ENCODE measurements around the gene METRN. TPM values are rescaled to one million over a fixed set of nuclear protein-coding genes. Genes with fewer than 3 reads are reported as not detected.

METRN gene
- total RNA-seq, 1 donor = 33.3 TPM

DNA sequence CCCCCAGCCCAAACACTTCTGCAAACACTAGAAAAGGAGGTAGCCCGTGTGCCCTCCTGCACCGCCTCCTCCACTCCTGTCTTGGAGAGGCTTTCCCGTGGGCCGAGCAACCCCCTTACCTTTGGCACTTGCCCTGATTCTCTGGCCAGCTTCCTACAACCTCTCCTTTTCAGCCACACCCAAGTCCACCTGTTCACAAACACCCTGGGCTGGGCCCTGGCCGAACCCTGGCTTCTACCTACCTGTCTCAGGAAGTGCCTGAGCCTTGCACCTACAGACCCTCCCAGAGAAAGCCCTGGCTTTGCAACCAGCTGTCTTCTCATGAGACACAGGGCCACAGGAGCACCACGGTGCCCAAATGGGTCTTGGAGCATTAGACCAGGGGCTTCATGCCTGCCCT lies 4.0 kb downstream of the METRN start:
- Histone ChIP-seq H3K4me1 (ENCODE audit: insufficient read depth, low read length) (peaks cover 23% of the 10 kb centered on the region), H3K27me3 (ENCODE audit: insufficient read depth, low read length) (no peaks in the 10 kb centered on the region), H3K4me2 (ENCODE audit: insufficient read depth, low read length) (no peak overlapping the region), H4K20me1 (ENCODE audit: insufficient read depth, low read length) (peaks cover 12% of the 10 kb centered on the region), H2AFZ (ENCODE audit: low read length) (no peak overlapping the region), H3K4me3 (ENCODE audit: insufficient read depth, low read length) (no peak overlapping the region), H3K79me2 (ENCODE audit: insufficient read depth, low read length) (peaks cover 6% of the 10 kb centered on the region), H3K36me3 (ENCODE audit: insufficient read depth, low read length) (no peaks in the 10 kb centered on the region), H3K27ac (ENCODE audit: low read depth, low read length) (no peak overlapping the region), H3K9me3 (ENCODE audit: low read depth, low read length) (no peaks in the 10 kb centered on the region)
- no peak for DNase-seq (ENCODE audit: insufficient read length, low spot score, missing footprints)
- TF ChIP-seq, protein P1, sequence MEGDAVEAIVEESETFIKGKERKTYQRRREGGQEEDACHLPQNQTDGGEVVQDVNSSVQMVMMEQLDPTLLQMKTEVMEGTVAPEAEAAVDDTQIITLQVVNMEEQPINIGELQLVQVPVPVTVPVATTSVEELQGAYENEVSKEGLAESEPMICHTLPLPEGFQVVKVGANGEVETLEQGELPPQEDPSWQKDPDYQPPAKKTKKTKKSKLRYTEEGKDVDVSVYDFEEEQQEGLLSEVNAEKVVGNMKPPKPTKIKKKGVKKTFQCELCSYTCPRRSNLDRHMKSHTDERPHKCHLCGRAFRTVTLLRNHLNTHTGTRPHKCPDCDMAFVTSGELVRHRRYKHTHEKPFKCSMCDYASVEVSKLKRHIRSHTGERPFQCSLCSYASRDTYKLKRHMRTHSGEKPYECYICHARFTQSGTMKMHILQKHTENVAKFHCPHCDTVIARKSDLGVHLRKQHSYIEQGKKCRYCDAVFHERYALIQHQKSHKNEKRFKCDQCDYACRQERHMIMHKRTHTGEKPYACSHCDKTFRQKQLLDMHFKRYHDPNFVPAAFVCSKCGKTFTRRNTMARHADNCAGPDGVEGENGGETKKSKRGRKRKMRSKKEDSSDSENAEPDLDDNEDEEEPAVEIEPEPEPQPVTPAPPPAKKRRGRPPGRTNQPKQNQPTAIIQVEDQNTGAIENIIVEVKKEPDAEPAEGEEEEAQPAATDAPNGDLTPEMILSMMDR (IDR thresholded peaks at IDR 0.05; ENCODE audit: extremely low read depth, low read depth, low read length) = no peak

DNA sequence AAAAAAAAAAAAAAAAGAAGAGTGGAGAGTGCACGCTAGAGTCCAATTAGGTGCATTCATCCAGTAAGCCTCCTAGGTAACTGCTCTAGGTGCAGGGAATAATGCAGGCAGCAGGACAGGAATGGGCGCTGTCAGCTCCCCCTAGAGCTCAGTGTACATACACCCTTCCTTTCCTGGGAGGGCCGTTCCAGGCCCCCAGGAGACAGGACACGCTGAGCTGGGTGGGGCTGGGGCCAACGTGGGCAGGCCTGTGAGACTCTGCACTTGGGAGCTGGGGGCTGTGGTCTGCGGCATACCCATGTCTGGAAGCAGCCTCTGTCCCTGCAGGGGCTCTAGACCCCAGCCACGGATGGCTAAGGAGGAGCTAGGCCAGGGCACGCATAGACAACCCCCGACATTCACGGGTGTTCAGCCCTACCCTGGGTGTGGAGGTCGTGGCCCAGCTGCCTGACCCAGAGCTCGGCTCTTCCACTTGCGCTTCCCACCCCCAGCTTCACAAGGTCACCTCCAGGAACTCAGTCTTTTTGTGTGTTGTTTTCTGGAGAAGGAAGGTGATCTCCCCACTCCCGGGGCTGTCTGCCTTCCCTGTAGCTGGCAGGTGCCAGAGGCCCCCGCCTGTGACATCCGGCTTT lies 5.0 kb downstream of the METRN start:
- Histone ChIP-seq H2AFZ (ENCODE audit: low read length) (no peak overlapping the region), H3K27me3 (ENCODE audit: insufficient read depth, low read length) (no peaks in the 10 kb centered on the region), H3K79me2 (ENCODE audit: insufficient read depth, low read length) (peaks cover 6% of the 10 kb centered on the region), H3K4me2 (ENCODE audit: insufficient read depth, low read length) (peak overlapping the region; percentile 87), H3K4me3 (ENCODE audit: insufficient read depth, low read length) (peak overlapping the region; percentile 84), H3K4me1 (ENCODE audit: insufficient read depth, low read length) (peaks cover 20% of the 10 kb centered on the region), H3K36me3 (ENCODE audit: insufficient read depth, low read length) (no peaks in the 10 kb centered on the region), H3K9me3 (ENCODE audit: low read depth, low read length) (no peaks in the 10 kb centered on the region), H4K20me1 (ENCODE audit: insufficient read depth, low read length) (peaks cover 12% of the 10 kb centered on the region), H3K27ac (ENCODE audit: low read depth, low read length) (peak overlapping the region; percentile 37)
- DNase-seq (ENCODE audit: insufficient read length, low spot score, missing footprints) = no peak
- TF ChIP-seq, protein P1 (IDR thresholded peaks at IDR 0.05; ENCODE audit: extremely low read depth, low read depth, low read length) = no peak

DNA sequence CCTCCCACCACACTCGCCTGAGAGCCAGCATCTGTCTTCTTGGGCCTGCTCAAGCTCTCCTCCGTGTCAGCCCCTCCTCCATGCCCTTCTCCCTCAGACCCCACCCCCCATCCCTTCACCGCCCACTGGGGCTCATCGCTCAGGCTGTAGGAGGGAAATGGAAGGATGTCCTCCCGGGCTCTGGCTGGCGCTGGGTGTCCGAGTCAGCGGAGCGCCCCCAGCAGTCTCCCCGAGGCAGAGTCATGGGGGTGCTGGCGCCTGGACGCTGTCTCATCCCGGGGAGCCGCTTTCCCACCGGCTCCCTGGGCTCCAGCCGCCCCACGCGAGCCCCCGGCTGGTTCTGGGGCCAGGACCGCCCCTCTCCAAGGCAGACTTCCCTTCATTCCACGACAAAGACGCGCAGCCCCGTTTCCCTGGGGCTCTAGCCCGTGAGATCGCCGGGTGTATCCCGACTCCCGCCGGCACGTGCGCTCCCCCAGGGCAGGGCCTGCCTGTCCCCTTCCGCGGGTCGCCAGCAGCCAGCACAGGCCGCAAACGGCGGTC lies 5.6 kb downstream of the METRN start:
- TF ChIP-seq, protein P1 (IDR thresholded peaks at IDR 0.05; ENCODE audit: extremely low read depth, low read depth, low read length) = peak; percentile 16
- H3K4me2 ChIP-seq (ENCODE audit: insufficient read depth, low read length) = peak overlapping the region; percentile 87
- H3K4me1 ChIP-seq (ENCODE audit: insufficient read depth, low read length) = peaks cover 20% of the 10 kb centered on the region
- H3K4me3 ChIP-seq (ENCODE audit: insufficient read depth, low read length) = peak overlapping the region; percentile 84
- H3K27ac ChIP-seq (ENCODE audit: low read depth, low read length) = peak overlapping the region; percentile 37
- H4K20me1 ChIP-seq (ENCODE audit: insufficient read depth, low read length) = peaks cover 12% of the 10 kb centered on the region
- H3K36me3 ChIP-seq (ENCODE audit: insufficient read depth, low read length) = no peaks in the 10 kb centered on the region
- H2AFZ ChIP-seq (ENCODE audit: low read length) = peak overlapping the region; percentile 76
- no peaks in the 10 kb centered on the region for H3K9me3 ChIP-seq (ENCODE audit: low read depth, low read length)
- peaks cover 6% of the 10 kb centered on the region for H3K79me2 ChIP-seq (ENCODE audit: insufficient read depth, low read length)
- peak; percentile 99 for DNase-seq (ENCODE audit: insufficient read length, low spot score, missing footprints)
- H3K27me3 ChIP-seq (ENCODE audit: insufficient read depth, low read length) = no peaks in the 10 kb centered on the region

DNA sequence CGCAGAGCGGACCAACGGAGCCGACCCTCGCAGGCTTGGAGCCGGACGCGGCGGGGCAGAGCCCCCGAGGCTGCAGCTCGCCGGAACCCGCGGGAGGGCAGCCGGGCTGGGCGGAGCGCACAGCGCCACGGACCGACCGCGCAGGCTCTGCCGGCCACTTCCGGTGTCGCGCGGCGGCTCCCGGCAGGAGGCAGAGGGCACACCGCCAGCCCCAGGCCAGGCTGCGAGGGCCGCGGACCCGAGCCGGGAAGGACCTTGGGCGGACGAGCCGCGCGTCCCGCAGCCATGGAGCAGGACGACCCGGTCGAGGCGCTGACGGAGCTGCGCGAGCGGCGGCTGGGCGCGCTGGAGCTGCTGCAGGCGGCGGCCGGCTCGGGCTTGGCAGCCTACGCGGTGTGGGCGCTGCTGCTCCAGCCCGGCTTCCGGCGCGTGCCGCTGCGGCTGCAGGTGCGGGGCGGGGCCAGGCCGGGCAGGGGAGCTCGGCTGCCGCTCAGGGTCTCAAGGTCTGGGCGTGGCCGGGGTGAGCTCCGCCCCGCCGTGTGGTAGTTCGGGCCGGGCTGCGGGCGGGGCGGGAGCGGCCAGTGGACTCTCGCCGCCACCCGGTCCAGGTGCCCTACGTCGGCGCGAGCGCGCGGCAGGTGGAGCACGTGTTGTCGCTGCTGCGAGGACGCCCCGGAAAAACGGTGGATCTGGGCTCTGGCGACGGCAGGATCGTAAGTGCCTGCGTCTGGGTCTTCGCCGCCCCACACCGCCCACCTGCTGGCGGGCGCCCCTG lies 6.3 kb downstream of the METRN start, which contains the start of gene ANTKMT:
ANTKMT (plus strand) TSS at position 157 of the 775 bp plus-strand sequence; CDS start at position 286, 129 bp downstream.
- Histone ChIP-seq H3K27me3 (ENCODE audit: insufficient read depth, low read length) (no peaks in the 10 kb centered on the region), H3K4me1 (ENCODE audit: insufficient read depth, low read length) (peaks cover 15% of the 10 kb centered on the region), H3K79me2 (ENCODE audit: insufficient read depth, low read length) (peaks cover 5% of the 10 kb centered on the region), H2AFZ (ENCODE audit: low read length) (peak within 1 kb of the TSS; percentile 76), H4K20me1 (ENCODE audit: insufficient read depth, low read length) (peaks cover 12% of the 10 kb centered on the region), H3K36me3 (ENCODE audit: insufficient read depth, low read length) (no peaks in the 10 kb centered on the region), H3K4me2 (ENCODE audit: insufficient read depth, low read length) (peak within 1 kb of the TSS; percentile 87), H3K27ac (ENCODE audit: low read depth, low read length) (peak within 1 kb of the TSS; percentile 37), H3K4me3 (ENCODE audit: insufficient read depth, low read length) (peak within 1 kb of the TSS; percentile 84), H3K9me3 (ENCODE audit: low read depth, low read length) (no peaks in the 10 kb centered on the region)
- peak; percentile 100 for DNase-seq (ENCODE audit: insufficient read length, low spot score, missing footprints)
- TF ChIP-seq, protein P1 (IDR thresholded peaks at IDR 0.05; ENCODE audit: extremely low read depth, low read depth, low read length) = no peak

Measured in osteoblast (primary cell).